HepG2 (cell line): ENCODE data around the gene PDE2A. TPM values are rescaled to one million over a fixed set of nuclear protein-coding genes. Genes with fewer than 3 reads are reported as not detected.

Experiments used
- BRD4 ChIP-seq: sonication (generic); formaldehyde crosslinking; IDR thresholded peaks from 2 replicates; pipeline ENCODE4 v1.4.0; 2020; ENCODE audit warnings: missing genetic modification reagents
- CBFB ChIP-seq: sonication (generic); formaldehyde crosslinking; IDR thresholded peaks from 2 replicates; pipeline ENCODE4 v1.4.0; 2020; ENCODE audit warnings: missing genetic modification reagents
- CEBPZ ChIP-seq: IDR thresholded peaks from 2 replicates; pipeline ENCODE4 v1.6.1; 2012; ENCODE audit warnings: low read length, improper control_type of control experiment
- KAT2B ChIP-seq: fragments of 150-350 bp; IDR thresholded peaks from 2 replicates; pipeline ENCODE4 v1.6.1; 2014; ENCODE audit warnings: low read depth, low read length, borderline replicate concordance
- NCOA2 ChIP-seq: sonication (generic); formaldehyde crosslinking; IDR thresholded peaks from 2 replicates; pipeline ENCODE4 v1.8.0; 2022; ENCODE audit warnings: inconsistent platforms
- SRSF9 ChIP-seq: fragments of 200-400 bp; formaldehyde crosslinking; IDR thresholded peaks from 2 replicates; pipeline ENCODE4 v1.6.1; 2018; ENCODE audit warnings: borderline replicate concordance, mild to moderate bottlenecking, low read depth, low read length; ENCODE audit not compliant: insufficient read depth, poor library complexity, severe bottlenecking
- ZNF10 ChIP-seq: sonication (generic); formaldehyde crosslinking; IDR thresholded peaks from 2 replicates; pipeline ENCODE4 v1.4.0; 2020; ENCODE audit warnings: mild to moderate bottlenecking, low read depth, missing genetic modification reagents, borderline replicate concordance
- ZNF549 ChIP-seq: sonication (generic); formaldehyde crosslinking; IDR thresholded peaks from 2 replicates; pipeline ENCODE4 v1.5.0; 2020; ENCODE audit warnings: missing genetic modification reagents
- ZNF558 ChIP-seq: sonication (generic); formaldehyde crosslinking; IDR thresholded peaks from 2 replicates; pipeline ENCODE4 v1.9.0; 2022; ENCODE audit warnings: mild to moderate bottlenecking, missing genetic modification reagents, borderline replicate concordance
- ZNF878 ChIP-seq: sonication (generic); formaldehyde crosslinking; IDR thresholded peaks from 2 replicates; pipeline ENCODE4 v1.8.1; 2023; ENCODE audit warnings: mild to moderate bottlenecking, missing genetic modification reagents, moderate library complexity
- polyA plus RNA-seq, 8 experiments: library from polyadenylated mRNA; depleted of rRNA in 3 of 8; stranded (reverse) in 7 of 8; unstranded in 1 of 8; fragments of >200 nt; fragmentation: Illumina TruSeq in 4 of 8; extraction: Trizol in 4 of 8; gene quantifications; 2 replicates each; pipeline versions ENCODE4 v1.2.1 to v1.2.3, GENCODE V29; 2011 to 2016; ENCODE audit warnings: low read depth in 4 of 8, missing spikeins in 1 of 8, mixed read lengths in 1 of 8; ENCODE audit not compliant: insufficient read depth in 1 of 8
- total RNA-seq, 5 experiments: library from RNA; depleted of rRNA; stranded (reverse); fragments of >200 nt; fragmentation: Illumina TruSeq; extraction: Trizol; gene quantifications; 2 replicates each; pipeline ENCODE4 v1.2.3, GENCODE V29; 2016; ENCODE audit warnings: low read depth in 1 of 5
- TF ChIP-seq, protein P1 (sequence below): sonication (generic); formaldehyde crosslinking; IDR thresholded peaks from 2 replicates; pipeline ENCODE4 v1.9.0; 2021; ENCODE audit warnings: mild to moderate bottlenecking, missing genetic modification reagents
- TF ChIP-seq, protein P2 (sequence below): sonication (generic); formaldehyde crosslinking; IDR thresholded peaks from 2 replicates; pipeline ENCODE4 v1.5.0; 2020; ENCODE audit warnings: missing genetic modification reagents
- TF ChIP-seq, protein P3 (sequence below): sonication (generic); formaldehyde crosslinking; IDR thresholded peaks from 2 replicates; pipeline ENCODE4 v1.5.0; 2020; ENCODE audit warnings: missing genetic modification reagents

PDE2A gene
- total and polyA plus RNA-seq, 2 of the 13 experiments (the other 11 are each of a cell fraction or from before 2014, with no cell fraction given): 3.1 TPM; not detected in 1

DNA sequence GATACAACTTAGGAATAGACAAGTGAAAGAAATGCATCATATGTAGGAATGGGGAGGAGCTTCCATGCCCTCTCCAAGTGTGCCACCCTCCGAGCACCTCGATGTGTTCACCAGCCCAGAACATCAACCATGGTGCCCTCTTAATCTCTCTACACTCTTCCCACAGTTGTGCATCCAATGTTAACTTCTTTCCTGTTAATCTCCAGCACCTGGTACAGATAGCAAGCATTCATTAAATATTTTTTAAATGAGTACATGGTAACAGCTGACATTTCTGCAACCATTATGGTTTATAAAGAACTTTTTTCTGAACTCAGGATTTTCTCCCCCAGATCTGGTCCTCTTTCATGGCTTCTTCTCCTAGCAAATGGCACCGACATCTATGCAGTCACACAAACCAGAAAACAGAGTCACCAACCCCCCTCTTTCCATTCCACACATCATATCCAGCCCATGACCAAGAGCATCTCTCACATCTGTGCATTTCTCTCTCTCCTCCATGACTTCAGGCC is 121.8 kb downstream of the PDE2A start (continued):
- TF ChIP-seq, protein P1, sequence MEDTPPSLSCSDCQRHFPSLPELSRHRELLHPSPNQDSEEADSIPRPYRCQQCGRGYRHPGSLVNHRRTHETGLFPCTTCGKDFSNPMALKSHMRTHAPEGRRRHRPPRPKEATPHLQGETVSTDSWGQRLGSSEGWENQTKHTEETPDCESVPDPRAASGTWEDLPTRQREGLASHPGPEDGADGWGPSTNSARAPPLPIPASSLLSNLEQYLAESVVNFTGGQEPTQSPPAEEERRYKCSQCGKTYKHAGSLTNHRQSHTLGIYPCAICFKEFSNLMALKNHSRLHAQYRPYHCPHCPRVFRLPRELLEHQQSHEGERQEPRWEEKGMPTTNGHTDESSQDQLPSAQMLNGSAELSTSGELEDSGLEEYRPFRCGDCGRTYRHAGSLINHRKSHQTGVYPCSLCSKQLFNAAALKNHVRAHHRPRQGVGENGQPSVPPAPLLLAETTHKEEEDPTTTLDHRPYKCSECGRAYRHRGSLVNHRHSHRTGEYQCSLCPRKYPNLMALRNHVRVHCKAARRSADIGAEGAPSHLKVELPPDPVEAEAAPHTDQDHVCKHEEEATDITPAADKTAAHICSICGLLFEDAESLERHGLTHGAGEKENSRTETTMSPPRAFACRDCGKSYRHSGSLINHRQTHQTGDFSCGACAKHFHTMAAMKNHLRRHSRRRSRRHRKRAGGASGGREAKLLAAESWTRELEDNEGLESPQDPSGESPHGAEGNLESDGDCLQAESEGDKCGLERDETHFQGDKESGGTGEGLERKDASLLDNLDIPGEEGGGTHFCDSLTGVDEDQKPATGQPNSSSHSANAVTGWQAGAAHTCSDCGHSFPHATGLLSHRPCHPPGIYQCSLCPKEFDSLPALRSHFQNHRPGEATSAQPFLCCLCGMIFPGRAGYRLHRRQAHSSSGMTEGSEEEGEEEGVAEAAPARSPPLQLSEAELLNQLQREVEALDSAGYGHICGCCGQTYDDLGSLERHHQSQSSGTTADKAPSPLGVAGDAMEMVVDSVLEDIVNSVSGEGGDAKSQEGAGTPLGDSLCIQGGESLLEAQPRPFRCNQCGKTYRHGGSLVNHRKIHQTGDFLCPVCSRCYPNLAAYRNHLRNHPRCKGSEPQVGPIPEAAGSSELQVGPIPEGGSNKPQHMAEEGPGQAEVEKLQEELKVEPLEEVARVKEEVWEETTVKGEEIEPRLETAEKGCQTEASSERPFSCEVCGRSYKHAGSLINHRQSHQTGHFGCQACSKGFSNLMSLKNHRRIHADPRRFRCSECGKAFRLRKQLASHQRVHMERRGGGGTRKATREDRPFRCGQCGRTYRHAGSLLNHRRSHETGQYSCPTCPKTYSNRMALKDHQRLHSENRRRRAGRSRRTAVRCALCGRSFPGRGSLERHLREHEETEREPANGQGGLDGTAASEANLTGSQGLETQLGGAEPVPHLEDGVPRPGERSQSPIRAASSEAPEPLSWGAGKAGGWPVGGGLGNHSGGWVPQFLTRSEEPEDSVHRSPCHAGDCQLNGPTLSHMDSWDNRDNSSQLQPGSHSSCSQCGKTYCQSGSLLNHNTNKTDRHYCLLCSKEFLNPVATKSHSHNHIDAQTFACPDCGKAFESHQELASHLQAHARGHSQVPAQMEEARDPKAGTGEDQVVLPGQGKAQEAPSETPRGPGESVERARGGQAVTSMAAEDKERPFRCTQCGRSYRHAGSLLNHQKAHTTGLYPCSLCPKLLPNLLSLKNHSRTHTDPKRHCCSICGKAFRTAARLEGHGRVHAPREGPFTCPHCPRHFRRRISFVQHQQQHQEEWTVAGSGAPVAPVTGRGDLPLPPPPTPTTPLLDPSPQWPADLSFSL (CRISPR knock-in tag): no peak
- TF ChIP-seq CEBPZ (no peak), SRSF9 (no peak), BRD4 (CRISPR knock-in tag) (no peak), KAT2B (no peak), ZNF878 (no peak), NCOA2 (CRISPR knock-in tag) (no peak), ZNF10 (no peak), ZNF558 (CRISPR knock-in tag) (no peak), CBFB (no peak), ZNF549 (CRISPR knock-in tag) (no peak)
- TF ChIP-seq, protein P2, sequence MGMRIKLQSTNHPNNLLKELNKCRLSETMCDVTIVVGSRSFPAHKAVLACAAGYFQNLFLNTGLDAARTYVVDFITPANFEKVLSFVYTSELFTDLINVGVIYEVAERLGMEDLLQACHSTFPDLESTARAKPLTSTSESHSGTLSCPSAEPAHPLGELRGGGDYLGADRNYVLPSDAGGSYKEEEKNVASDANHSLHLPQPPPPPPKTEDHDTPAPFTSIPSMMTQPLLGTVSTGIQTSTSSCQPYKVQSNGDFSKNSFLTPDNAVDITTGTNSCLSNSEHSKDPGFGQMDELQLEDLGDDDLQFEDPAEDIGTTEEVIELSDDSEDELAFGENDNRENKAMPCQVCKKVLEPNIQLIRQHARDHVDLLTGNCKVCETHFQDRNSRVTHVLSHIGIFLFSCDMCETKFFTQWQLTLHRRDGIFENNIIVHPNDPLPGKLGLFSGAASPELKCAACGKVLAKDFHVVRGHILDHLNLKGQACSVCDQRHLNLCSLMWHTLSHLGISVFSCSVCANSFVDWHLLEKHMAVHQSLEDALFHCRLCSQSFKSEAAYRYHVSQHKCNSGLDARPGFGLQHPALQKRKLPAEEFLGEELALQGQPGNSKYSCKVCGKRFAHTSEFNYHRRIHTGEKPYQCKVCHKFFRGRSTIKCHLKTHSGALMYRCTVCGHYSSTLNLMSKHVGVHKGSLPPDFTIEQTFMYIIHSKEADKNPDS: no peak
- TF ChIP-seq, protein P3, sequence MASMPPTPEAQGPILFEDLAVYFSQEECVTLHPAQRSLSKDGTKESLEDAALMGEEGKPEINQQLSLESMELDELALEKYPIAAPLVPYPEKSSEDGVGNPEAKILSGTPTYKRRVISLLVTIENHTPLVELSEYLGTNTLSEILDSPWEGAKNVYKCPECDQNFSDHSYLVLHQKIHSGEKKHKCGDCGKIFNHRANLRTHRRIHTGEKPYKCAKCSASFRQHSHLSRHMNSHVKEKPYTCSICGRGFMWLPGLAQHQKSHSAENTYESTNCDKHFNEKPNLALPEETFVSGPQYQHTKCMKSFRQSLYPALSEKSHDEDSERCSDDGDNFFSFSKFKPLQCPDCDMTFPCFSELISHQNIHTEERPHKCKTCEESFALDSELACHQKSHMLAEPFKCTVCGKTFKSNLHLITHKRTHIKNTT (CRISPR knock-in tag): no peak
